GM18502 (cell line): ENCODE measurements around the gene P2RY6.
"Not testable (repeated sequence)": the region's sequence is repeated elsewhere in the genome, so short reads cannot be mapped to it uniquely, and the experiment has no call there.

Experiments used
- ATAC-seq: cut with Tn5 transposase; IDR thresholded peaks from one replicate; pipeline ENCODE4 v1.9.1; 2021; ENCODE audit warnings: mild to moderate bottlenecking; ENCODE audit not compliant: unreplicated experiment, poor library complexity

The P2RY6 gene

DNA sequence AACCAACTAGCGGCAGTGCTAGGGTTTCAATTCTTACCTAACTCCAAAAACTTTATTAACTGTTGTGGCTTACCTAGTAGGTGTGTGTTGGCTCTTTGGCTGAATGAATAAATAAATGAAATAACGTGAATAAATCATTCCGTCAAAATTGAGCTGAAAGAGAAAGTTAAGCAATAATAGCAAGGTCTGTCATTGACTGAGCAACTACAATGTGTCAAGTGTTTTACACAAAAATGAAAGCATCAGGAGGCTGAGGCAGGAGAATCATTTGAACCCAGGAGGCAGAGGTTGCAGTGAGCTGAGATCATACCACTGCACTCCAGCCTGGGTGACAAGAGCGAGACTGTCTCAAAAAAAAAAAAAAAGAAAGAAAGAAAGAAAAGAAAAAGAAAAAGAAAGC lies 2.1 kb downstream of the P2RY6 start:
- not testable (repeated sequence) for ATAC-seq

DNA sequence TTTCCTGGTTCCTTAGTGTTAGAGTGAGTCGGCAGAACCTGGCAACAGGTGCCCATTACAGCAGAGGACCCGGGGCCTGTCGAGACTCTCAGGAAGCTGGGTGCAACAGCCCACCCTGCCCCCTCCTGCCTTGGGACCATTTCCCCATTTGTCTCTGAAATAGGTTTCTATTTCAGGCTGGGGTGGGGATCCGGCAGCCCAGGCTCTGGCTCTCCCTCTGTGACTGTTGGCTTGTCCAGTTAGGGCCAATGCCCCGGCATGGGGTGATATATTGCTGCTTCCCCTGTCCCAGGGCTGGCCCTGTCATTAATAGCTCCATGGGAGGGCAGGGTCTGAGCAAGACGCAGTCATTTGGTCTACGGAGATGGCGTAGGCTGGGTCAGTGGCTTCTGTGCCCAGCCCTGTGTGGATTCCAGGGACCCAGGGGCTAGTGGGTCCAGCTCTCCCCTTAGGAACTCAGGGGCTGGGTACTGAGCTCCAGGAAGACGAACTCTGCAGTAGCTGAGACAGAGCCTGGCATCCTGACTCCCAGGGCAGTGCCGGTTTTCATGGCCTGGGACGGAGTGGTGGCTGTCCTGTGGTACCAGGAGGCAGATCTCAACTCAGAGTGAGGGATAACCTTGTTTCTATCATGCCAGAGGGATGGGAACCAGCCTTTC lies 2.7 kb downstream of the P2RY6 start:
- ATAC-seq = no peak

DNA sequence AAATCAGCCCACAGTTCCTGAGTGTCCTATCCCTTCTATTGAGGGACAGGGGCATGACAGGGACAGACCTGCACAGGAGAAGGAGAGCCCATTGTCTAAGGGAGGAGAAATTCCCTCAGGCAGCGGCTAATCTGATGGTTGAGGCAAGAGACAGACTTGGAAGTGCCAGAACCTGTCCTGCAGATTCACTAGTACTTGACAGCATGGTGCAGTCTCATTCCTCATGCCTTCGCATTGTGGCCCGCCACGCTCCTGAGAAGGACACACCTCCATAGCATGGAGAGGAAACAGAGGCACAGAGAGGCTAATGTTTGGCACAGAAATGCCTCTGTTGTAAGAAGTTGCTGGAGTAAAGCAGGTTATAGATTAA lies 3.2 kb downstream of the P2RY6 start:
- ATAC-seq = no peak

DNA sequence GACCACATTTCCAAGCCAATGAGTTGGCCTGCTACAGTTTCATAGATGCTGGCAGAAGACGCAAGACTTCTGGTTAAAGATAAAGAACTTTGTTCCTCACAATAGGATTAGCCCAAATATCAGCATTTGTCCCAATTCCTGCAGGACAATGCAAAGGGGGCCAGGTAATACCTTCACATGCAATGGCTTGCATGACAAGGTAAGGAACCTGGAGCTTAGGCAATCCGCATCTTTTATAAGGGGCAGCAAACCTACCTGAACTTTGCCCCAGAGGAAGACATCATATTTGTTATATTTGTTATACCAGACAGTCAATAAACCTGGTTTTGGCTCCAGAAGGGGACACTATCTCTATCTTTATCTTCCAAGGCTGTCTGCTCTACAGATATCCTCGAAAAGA lies 5.3 kb downstream of the P2RY6 start:
- ATAC-seq = no peak

DNA sequence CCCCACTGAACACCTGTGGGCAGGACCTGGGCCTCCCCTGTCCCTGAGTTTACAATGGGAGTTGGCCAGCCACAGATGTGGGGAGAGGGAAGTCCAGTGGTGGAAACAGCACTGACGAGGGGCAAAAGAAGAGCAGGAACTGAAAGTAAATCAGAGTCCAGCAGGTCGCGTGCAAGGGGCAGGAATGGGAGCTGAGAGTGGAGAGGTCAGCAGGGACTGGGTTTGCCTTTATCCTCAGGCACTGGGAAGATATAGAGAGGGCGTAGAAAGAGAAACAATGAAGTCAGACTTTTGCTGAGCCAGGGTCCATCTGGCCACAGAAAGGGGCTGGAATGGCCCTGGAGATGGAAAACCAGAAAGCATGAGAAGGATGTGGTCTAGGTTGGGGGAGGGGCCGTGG lies 8.5 kb downstream of the P2RY6 start:
- ATAC-seq = no peak

DNA sequence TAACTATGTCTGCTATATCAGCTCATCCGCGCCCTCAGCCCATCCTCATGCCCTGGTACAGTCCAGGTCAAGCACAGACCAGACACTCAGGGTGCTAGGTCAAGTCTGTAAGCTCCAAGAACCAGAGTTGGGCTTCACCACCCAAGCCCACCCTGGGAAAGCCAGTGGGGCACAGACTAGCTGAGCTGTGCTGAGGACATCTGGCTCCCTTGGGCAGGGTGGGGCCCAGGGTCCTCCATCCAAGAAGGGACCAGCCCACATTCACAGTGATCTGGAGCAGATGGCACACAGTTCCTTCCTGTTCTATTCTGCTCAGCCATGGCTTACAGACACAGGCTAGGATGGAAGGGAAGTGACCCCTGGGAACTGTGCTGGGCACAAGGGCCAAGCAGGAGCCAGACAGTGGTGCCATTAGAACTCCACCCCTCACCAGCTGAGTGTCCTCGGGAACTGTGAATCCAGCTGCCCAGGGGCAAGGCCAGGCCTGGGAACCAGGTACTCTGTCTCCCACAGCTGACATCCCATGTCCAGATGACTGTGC lies 9.1 kb downstream of the P2RY6 start:
- ATAC-seq = no peak

DNA sequence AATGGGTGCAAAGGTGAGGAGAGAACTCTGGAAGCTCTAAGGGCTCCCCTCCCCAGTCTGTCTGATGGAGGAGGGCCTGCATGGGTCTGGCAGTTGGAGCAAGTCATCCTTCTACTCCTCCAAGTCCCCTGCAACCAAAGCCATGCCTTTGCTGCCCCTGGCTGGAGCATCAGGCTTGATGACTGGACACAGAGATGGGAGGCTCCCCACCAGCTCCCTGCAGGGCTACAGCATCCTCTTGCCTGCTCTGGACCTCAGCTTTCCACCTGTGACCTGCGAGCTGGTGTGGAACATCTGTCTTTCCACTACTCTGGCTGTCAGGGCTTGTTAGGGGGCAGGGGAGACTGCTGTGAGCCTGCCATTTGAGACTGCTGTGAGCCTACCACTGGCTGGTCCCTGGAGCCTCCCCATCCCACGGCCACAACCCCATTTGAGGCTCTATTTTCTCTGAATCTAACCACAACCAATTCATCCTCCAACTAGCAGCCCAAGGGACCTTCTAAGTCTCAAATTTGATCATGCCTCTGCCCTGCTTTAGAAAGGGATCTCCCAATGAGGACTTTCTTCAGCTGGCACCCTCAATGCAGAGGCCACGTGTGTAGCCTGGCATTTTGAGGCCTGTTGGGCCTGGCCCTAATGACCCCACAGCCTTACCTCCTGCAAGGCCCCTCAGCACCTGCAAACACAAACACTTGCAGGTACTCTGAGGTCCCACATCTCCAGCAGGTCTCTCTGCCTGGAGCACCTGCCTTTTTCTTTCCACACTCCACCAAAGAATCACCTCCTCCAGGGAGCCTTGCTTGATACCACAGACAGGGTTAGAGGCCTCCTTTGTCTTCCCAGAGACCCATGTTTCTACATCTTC lies 9.9 kb downstream of the P2RY6 start:
- ATAC-seq = no peak

DNA sequence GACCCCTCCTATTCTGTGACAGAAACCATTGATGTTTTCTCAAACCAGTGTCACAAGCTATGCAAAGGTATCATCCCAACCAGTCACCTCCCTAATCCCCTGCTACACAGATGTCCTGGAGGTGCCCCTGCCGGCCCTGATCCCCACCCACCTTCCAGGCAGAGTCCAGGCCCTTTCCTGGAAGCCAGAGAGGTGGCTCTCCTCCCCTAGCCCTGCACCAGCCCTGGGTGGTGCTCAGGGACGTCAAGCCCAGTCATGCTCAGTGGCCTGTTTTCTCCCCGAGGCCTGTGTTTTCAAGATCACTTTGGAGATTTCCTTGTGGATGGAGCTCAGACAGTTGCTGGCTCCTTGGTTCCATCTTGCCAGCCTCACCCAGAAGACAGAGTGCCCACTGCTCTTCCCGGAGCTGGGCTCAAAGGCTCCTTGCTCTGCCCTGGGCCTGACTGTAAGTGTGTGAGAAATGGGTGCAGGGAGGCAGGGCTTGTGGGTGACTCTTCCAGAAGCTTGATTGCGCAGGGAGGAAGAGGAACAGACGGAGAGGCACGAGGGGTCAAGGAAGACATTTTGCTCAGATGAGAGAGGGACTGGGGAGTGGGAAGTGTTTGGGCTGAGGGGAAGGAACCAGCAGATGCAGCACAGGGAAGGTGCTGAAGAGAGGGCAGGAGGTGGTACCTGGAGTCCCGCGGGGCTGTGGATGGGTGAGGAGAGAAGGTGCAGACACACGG lies 11.3 kb downstream of the P2RY6 start:
- no peak for ATAC-seq

DNA sequence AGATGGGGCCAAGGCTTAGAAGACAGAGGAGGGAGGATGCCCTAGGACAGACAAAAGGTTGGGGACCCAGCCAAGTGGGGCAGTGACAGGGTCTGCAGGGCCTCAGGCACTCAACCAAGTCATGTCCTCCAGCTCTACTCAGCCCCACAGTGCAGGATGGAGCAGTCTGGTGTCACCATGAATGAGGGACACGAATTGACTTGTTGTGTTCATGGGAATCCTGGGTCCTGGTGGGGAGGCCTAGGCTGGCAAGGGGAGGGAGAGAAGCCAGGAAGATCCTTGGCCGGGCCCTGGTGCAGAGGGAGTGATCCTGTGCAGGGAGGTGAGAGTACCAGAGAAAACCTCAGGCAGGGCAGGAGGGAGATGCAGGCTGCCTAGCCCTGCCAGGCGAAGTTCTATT lies 12.0 kb downstream of the P2RY6 start:
- no peak for ATAC-seq

DNA sequence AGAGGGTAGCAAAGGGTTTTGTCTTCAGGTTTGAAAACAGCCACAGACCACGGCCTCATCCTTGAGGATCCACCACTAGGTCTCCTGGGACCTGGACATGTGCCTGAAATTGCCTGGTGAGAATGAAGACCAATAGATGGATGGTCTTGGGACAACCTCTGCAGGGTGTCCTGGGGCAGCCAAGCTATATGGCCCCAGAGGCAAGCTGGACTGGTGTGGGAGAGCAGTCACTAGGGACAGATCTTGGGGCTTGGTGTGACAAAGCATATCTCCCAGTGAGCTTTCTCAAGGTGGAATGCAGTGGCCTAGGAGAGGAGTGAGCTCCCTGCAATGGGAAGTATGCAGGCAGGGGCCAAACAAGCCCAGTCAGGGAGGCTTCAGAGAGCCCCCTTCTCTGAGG lies 13.6 kb downstream of the P2RY6 start:
- ATAC-seq = no peak

DNA sequence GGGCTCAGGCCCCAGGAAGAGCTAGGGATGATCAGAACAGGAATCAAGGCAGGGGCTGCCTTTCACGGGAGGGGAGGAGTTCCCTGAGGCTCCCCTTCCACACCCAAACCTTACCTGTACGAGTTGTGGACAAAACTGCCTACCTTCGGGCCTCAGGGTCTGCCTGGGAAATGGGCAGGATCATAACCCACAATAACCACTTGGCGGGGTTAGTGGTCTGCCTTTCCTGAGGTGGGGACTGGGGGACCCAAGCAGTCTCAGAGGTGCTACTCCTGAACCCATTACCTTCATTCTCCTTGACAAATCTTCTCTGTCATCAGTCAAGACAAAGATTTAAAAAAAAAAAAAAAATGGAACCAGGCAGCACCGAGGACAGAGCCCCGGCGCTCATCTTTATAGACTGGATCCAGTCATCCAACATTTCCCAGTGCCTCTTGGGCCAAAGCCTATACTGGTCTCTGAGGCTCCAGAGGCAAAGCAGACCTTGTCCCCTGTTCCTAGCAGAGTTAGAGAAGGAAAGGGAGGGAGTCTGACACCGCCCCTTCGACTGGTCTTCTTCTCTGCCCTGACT lies 14.2 kb downstream of the P2RY6 start:
- no peak for ATAC-seq

DNA sequence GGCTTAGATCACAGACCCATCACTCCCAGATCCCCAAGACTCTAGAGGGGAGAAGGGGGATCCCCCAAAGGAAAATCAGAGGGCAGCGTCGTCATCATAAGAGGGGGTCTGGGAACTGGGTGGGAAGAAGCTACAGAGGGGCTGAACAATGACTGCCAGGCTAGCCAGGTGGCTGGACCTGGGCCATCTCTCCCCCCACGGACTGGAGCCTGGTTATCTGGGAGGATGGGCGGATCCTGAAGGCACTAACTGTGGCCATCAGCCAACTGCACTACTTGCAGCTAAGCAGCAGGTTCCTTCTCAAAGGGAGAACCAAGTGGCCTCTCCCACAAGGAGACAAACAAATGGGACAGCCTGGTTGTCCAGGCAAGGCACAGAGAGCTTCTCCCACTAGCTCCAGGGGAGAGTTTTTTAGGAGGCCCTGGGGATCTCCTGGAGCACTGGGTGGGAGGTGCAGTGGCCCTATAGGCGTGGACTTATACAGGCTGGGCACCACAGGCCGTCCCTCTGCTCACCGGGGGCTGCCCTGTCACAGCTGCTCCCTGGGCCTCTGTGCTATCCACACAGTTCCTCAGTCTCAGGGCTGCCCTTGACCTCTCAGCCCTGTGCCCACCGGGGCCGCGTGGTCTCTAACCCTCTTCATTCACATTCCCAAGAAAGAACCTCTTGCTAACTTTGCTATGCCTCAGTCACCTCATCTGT lies 15.4 kb downstream of the P2RY6 start:
- ATAC-seq = no peak

DNA sequence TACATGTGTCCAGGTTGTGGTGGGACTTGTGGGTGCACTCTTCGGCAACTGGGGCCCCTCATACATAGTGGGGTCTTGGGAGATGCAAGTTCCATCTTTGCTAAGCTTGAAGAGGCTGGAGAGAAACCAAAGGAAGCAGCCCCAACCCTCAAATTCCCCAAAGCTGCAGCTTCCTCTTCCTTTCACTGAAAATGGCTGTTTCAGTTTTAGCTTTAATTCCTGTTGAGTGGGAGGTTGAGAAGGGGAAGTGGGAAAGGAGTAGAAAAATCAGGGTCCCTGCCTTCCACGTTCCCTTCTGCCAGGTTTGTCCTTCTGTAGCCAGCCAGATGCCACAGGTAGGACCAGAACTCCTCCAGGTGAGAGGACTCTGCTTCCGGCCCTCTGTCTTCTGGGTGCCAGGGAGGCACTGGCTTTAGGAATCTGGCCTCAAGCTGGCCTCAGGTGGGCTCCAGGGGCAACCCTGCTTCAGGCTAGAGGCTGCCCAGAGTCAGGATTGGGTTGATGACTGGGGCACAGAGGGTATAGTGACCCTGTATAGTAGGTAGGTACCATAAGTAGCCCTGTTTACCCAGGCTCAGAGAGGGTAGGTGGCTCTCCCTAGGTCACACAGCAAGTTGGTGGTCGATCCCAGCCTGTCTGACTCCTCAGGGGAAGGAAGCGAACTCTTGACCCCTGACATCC lies 16.2 kb downstream of the P2RY6 start:
- ATAC-seq = peak; percentile 15

DNA sequence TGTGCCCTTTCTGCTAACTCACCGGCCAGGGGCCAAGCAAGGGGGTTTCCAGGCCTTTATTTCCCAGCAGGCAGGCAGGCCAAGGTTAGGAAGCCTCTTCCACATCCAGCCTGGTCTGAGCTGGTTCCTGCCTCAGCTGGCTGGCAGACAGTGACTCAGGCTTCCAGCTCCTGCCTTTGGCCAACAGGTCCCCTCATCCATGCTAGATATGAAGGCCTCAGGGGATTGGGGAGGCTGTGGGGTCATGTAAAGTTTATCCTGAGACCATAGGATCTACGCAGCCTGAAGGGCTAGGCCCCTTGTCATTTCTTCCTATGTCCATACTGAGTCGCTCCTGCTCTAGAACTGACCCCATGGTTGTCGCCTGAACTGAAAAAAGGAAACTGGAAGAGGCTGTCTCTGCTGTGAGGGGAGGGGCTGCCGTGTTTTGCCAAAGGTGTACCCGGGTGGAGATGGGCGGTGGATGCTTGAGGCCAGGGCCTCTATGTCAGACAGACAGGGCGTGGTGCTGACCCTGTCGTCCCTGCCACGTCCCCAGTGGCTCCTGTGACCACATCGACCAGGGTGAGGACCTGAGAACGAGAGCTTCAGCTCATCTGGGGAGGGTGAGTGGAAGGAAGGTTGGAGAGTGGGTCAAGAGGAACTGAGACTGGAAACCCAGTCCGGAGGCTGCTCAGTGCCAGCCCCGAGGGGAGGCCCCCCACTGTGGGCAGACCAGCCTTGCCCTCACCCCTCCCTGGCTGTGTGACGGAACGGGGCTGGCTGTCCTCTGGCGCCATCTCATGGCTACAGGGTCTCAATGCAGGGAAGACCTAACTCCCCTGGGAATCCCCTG lies 17.0 kb downstream of the P2RY6 start:
- ATAC-seq = peak; percentile 72

DNA sequence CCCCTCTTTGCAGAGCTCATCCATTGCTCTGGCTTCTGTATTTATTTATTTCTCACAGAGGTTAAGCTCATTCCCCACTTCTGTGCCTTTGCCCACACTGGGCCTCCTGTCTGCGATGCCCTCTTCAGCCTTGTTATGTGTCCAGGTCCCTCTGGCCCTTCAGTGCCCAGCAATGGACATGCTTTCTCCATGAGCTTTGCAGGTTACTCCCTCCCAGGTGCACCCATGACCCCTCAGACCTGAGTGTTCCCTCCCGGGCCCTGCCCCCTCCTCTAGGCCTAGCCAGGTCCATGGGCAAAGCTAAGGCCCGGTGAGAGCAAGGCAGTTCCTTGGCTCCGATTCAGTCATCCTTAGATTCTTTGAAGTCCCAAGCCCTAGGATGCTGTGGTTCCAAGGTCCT lies 18.4 kb downstream of the P2RY6 start:
- no peak for ATAC-seq

DNA sequence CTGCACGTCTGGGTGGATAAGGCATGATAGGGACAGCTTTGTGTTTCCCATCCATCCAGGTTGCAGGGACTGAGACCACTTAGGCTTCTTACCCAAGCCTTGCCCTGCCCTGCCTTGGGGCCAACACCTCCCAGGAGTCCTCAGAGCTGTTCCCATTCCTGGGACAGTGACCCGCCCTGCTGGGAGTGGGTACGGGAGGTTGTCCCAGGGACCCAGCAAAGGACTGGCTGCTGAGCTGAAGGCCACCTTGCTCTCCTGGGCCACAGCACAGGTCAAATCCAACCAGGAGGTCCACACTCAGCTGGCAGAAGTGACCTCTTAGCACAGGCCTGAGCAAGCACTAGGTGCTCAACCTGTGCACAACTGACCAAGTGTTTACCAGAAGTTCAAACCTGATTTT lies 19.1 kb downstream of the P2RY6 start:
- ATAC-seq = no peak

DNA sequence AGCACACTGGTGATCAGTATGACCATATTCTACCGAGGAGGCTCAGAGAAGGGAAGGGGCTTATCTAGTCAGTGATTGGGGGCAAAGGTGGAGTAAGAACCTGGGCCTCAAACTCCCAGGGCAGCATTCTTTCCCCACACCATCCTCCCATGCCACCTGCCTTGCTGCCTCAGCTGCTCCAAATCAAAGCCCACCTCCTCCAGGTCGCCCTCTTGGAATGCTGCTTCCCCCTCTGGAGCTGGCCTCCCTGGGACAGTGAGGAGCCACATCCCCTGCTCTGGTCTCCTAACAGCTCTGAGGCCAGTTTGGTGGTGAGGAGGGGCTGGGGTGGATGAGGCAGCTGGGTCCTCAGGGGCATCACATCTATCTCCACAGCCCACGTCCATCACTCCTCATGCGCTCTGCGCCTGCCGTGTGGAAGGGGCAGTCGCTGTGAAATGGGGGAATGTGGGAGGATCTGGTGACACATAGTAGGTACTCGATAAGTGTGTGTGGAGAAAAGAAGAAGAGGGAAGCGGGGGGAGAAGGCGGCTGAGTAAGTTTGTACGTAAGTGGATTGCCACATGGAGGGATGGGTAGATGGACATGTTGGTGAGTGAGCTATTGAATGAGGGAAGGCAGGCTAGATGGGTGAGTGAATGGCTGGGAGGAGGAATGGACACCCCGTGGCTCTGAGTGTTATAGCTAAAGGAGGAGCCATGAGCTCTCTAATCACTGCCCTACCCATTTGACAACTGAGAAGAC lies 19.8 kb downstream of the P2RY6 start:
- no peak for ATAC-seq

DNA sequence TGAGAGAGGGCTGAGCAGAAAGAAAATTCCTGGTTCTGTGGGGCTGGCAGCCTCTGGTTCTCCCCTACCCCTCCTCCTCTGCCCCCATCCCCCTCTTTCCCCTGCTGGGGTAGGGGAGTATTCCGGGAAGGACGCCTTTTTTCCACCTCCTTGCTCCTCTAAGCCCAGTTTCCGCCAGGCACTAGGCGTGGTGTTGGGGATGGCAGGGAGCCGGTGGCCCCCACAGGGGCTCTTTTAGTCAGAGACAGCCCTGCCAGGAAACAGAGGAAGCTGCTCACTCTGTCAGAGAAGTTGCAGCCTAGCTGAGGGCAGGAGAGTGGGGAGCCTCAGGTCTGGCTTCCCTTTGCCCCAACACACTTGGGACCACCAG lies 20.4 kb downstream of the P2RY6 start:
- ATAC-seq = no peak
